HepG2 (cell line): ENCODE measurements around the gene TUBA4A. TPM values are rescaled to one million over a fixed set of nuclear protein-coding genes. Genes with fewer than 3 reads are reported as not detected.

Experiments used
- AHR ChIP-seq: IDR thresholded peaks from 2 replicates; pipeline ENCODE4 v1.6.1; 2018; ENCODE audit warnings: missing genetic modification reagents, missing compliant biosample characterization
- ATF7-NPFF ChIP-seq: sonication (generic); formaldehyde crosslinking; IDR thresholded peaks from 2 replicates; pipeline ENCODE4 v1.8.1; 2023; ENCODE audit warnings: mild to moderate bottlenecking, low read depth, missing genetic modification reagents, moderate library complexity
- BRCA1 ChIP-seq: sonication (generic); formaldehyde crosslinking; IDR thresholded peaks from 2 replicates; pipeline ENCODE4 v1.4.0; 2020; ENCODE audit warnings: missing genetic modification reagents
- CC2D1A ChIP-seq: sonication (generic); formaldehyde crosslinking; IDR thresholded peaks from 2 replicates; pipeline ENCODE4 v1.8.1; 2023; ENCODE audit warnings: mild to moderate bottlenecking, missing genetic modification reagents
- CREM ChIP-seq, 2 experiments: sonication (generic) in 1 of 2; formaldehyde crosslinking in 1 of 2; IDR thresholded peaks; 2 replicates each; pipeline versions ENCODE4 v1.4.0 to v1.6.1; 2016 to 2020; ENCODE audit warnings: antibody characterized with exemption in 1 of 2, mild to moderate bottlenecking in 1 of 2, missing genetic modification reagents in 1 of 2
- ERF ChIP-seq: IDR thresholded peaks from 2 replicates; pipeline ENCODE4 v1.6.1; 2018; ENCODE audit warnings: missing biosample characterization, missing genetic modification reagents
- ETV6 ChIP-seq: sonication (generic); formaldehyde crosslinking; conservative IDR thresholded peaks from 2 replicates; pipeline ENCODE4 v1.4.0; 2020; ENCODE audit warnings: missing genetic modification reagents
- FOXA1 ChIP-seq, 2 experiments: fragments of 450-650 bp in 1 of 2; sonication (generic) in 1 of 2; formaldehyde crosslinking in 1 of 2; IDR thresholded peaks; 2 replicates each; pipeline versions ENCODE4 v1.4.0 to v1.6.1; 2016 to 2020; ENCODE audit warnings: missing genetic modification reagents in 1 of 2
- JUND ChIP-seq: sonication (generic); formaldehyde crosslinking; IDR thresholded peaks from 2 replicates; pipeline ENCODE4 v1.8.0; 2022; ENCODE audit warnings: mild to moderate bottlenecking, missing genetic modification reagents
- KDM1A ChIP-seq: IDR thresholded peaks from 2 replicates; pipeline ENCODE4 v1.6.1; 2016; ENCODE audit warnings: missing compliant biosample characterization
- MYC ChIP-seq: sonication (generic); formaldehyde crosslinking; IDR thresholded peaks from 2 replicates; pipeline ENCODE4 v1.9.0; 2021; ENCODE audit warnings: missing genetic modification reagents, borderline replicate concordance
- NFKB2 ChIP-seq: sonication (generic); formaldehyde crosslinking; IDR thresholded peaks from 2 replicates; pipeline ENCODE4 v1.4.0; 2020; ENCODE audit warnings: missing genetic modification reagents, borderline replicate concordance
- PRMT3 ChIP-seq: sonication (generic); formaldehyde crosslinking; IDR thresholded peaks from 2 replicates; pipeline ENCODE4 v1.8.1; 2022; ENCODE audit warnings: low read depth, mild to moderate bottlenecking, moderate library complexity, missing genetic modification reagents, borderline replicate concordance
- RBAK ChIP-seq: sonication (generic); formaldehyde crosslinking; IDR thresholded peaks from 2 replicates; pipeline ENCODE4 v1.5.1; 2020; ENCODE audit warnings: mild to moderate bottlenecking, missing genetic modification reagents
- SALL2 ChIP-seq: sonication (generic); formaldehyde crosslinking; IDR thresholded peaks from 2 replicates; pipeline ENCODE4 v1.8.1; 2023; ENCODE audit warnings: mild to moderate bottlenecking, missing genetic modification reagents, inconsistent platforms
- U2AF2 ChIP-seq: fragments of 200-400 bp; formaldehyde crosslinking; IDR thresholded peaks from 2 replicates; pipeline ENCODE4 v1.6.1; 2017; ENCODE audit warnings: low read depth, mild to moderate bottlenecking, low read length
- ZKSCAN5 ChIP-seq: sonication (generic); formaldehyde crosslinking; IDR thresholded peaks from 2 replicates; pipeline ENCODE4 v1.5.1; 2020; ENCODE audit warnings: mild to moderate bottlenecking, missing genetic modification reagents
- ZNF143 ChIP-seq: sonication (generic); formaldehyde crosslinking; IDR thresholded peaks from 2 replicates; pipeline ENCODE4 v1.4.0; 2020; ENCODE audit warnings: missing genetic modification reagents
- ZNF543 ChIP-seq: sonication (generic); formaldehyde crosslinking; IDR thresholded peaks from 2 replicates; pipeline ENCODE4 v1.4.0; 2020; ENCODE audit warnings: mild to moderate bottlenecking, missing genetic modification reagents
- ZNF567 ChIP-seq: sonication (generic); formaldehyde crosslinking; IDR thresholded peaks from 2 replicates; pipeline ENCODE4 v1.8.1; 2023; ENCODE audit warnings: mild to moderate bottlenecking, missing genetic modification reagents, borderline replicate concordance
- ZNF572 ChIP-seq: sonication (generic); formaldehyde crosslinking; IDR thresholded peaks from 2 replicates; pipeline ENCODE4 v1.5.1; 2020; ENCODE audit warnings: mild to moderate bottlenecking, missing genetic modification reagents
- ZNF724P ChIP-seq: sonication (generic); formaldehyde crosslinking; IDR thresholded peaks from 2 replicates; pipeline ENCODE4 v1.8.0; 2022; ENCODE audit warnings: missing genetic modification reagents, borderline replicate concordance
- polyA plus RNA-seq, 8 experiments: library from polyadenylated mRNA; depleted of rRNA in 3 of 8; stranded (reverse) in 7 of 8; unstranded in 1 of 8; fragments of >200 nt; fragmentation: Illumina TruSeq in 4 of 8; extraction: Trizol in 4 of 8; gene quantifications; 2 replicates each; pipeline versions ENCODE4 v1.2.1 to v1.2.3, GENCODE V29; 2011 to 2016; ENCODE audit warnings: low read depth in 4 of 8, missing spikeins in 1 of 8, mixed read lengths in 1 of 8; ENCODE audit not compliant: insufficient read depth in 1 of 8
- total RNA-seq, 5 experiments: library from RNA; depleted of rRNA; stranded (reverse); fragments of >200 nt; fragmentation: Illumina TruSeq; extraction: Trizol; gene quantifications; 2 replicates each; pipeline ENCODE4 v1.2.3, GENCODE V29; 2016; ENCODE audit warnings: low read depth in 1 of 5
- TF ChIP-seq, protein P1 (sequence below): sonication (generic); formaldehyde crosslinking; IDR thresholded peaks from 2 replicates; pipeline ENCODE4 v1.5.0; 2020; ENCODE audit warnings: mild to moderate bottlenecking, missing genetic modification reagents
- TF ChIP-seq, protein P2 (sequence below), 2 experiments: sonication (generic) in 1 of 2; formaldehyde crosslinking in 1 of 2; IDR thresholded peaks; 2 replicates each; pipeline versions ENCODE4 v1.5.1 to v1.6.1; 2011 to 2020; ENCODE audit warnings: borderline replicate concordance in 1 of 2, low read depth in 1 of 2, low read length in 1 of 2, mild to moderate bottlenecking in 1 of 2, missing genetic modification reagents in 1 of 2, moderate library complexity in 1 of 2
- TF ChIP-seq, protein P3 (sequence below): sonication (generic); formaldehyde crosslinking; IDR thresholded peaks from 2 replicates; pipeline ENCODE4 v1.4.0; 2020; ENCODE audit warnings: missing genetic modification reagents

Gene TUBA4A
- total and polyA plus RNA-seq, 2 of the 13 experiments (the other 11 are each of a cell fraction or from before 2014, with no cell fraction given): 1.3 to 12.7 TPM

DNA sequence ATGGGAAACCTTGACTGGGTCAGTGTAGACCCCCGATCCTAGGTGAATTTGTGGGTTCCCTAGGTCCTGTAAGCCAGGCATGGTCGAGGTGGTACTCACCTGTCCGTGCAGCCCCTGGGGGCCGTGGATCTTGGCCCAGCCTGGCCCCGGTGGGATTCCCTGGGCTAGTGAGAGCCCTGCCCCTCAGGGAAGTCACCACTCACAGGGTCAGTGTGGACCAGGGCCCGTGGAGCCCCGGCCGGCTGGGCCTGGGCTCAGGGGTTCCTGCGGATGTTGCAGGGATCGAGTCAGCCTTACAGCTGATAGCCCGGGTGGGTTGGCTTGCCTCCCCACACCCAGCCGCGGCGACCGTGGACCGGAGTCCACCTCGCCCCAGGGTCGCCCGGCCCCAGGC is 24.8 kb downstream of the TUBA4A start (continued):
- TF ChIP-seq AHR (CRISPR knock-in tag) (no peak), FOXA1 (IDR thresholded peaks at IDR 0.05) (no peak), FOXA1 (CRISPR knock-in tag; IDR thresholded peaks at IDR 0.05) (no peak), BRCA1 (CRISPR knock-in tag) (no peak), PRMT3 (no peak), ZNF572 (0 out of 2 replicates have a peak, but pooled peaks have one; percentile 79), ZNF143 (no peak), JUND (CRISPR knock-in tag) (0 out of 2 replicates have a peak, but pooled peaks have one; percentile 9), RBAK (CRISPR knock-in tag) (no peak), ERF (CRISPR knock-in tag) (no peak), ZNF567 (CRISPR knock-in tag) (no peak), ZNF543 (CRISPR knock-in tag) (no peak), CREM (IDR thresholded peaks at IDR 0.05) (no peak), CREM (CRISPR knock-in tag; IDR thresholded peaks at IDR 0.05) (no peak), MYC (CRISPR knock-in tag) (no peak), SALL2 (no peak), ETV6 (CRISPR knock-in tag) (0 out of 2 replicates have a peak, but pooled peaks have one; percentile 32), U2AF2 (no peak), CC2D1A (CRISPR knock-in tag) (0 out of 2 replicates have a peak, but pooled peaks have one; percentile 44), KDM1A (CRISPR knock-in tag) (no peak), ATF7-NPFF (CRISPR knock-in tag) (no peak), ZKSCAN5 (CRISPR knock-in tag) (0 out of 2 replicates have a peak, but pooled peaks have one; percentile 36), NFKB2 (no peak), ZNF724P (no peak)
- TF ChIP-seq, protein P1, sequence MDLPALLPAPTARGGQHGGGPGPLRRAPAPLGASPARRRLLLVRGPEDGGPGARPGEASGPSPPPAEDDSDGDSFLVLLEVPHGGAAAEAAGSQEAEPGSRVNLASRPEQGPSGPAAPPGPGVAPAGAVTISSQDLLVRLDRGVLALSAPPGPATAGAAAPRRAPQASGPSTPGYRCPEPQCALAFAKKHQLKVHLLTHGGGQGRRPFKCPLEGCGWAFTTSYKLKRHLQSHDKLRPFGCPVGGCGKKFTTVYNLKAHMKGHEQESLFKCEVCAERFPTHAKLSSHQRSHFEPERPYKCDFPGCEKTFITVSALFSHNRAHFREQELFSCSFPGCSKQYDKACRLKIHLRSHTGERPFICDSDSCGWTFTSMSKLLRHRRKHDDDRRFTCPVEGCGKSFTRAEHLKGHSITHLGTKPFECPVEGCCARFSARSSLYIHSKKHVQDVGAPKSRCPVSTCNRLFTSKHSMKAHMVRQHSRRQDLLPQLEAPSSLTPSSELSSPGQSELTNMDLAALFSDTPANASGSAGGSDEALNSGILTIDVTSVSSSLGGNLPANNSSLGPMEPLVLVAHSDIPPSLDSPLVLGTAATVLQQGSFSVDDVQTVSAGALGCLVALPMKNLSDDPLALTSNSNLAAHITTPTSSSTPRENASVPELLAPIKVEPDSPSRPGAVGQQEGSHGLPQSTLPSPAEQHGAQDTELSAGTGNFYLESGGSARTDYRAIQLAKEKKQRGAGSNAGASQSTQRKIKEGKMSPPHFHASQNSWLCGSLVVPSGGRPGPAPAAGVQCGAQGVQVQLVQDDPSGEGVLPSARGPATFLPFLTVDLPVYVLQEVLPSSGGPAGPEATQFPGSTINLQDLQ (CRISPR knock-in tag): peak; percentile 69; the same call in 1 of the 2 replicates
- TF ChIP-seq, protein P2, sequence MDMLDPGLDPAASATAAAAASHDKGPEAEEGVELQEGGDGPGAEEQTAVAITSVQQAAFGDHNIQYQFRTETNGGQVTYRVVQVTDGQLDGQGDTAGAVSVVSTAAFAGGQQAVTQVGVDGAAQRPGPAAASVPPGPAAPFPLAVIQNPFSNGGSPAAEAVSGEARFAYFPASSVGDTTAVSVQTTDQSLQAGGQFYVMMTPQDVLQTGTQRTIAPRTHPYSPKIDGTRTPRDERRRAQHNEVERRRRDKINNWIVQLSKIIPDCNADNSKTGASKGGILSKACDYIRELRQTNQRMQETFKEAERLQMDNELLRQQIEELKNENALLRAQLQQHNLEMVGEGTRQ (IDR thresholded peaks at IDR 0.05; ENCODE audit: low read depth, low read length): no peak
- TF ChIP-seq, protein P2 (CRISPR knock-in tag; IDR thresholded peaks at IDR 0.05; ENCODE audit: borderline replicate concordance): peak; percentile 13; the same call in 1 of the 2 replicates
- TF ChIP-seq, protein P3, sequence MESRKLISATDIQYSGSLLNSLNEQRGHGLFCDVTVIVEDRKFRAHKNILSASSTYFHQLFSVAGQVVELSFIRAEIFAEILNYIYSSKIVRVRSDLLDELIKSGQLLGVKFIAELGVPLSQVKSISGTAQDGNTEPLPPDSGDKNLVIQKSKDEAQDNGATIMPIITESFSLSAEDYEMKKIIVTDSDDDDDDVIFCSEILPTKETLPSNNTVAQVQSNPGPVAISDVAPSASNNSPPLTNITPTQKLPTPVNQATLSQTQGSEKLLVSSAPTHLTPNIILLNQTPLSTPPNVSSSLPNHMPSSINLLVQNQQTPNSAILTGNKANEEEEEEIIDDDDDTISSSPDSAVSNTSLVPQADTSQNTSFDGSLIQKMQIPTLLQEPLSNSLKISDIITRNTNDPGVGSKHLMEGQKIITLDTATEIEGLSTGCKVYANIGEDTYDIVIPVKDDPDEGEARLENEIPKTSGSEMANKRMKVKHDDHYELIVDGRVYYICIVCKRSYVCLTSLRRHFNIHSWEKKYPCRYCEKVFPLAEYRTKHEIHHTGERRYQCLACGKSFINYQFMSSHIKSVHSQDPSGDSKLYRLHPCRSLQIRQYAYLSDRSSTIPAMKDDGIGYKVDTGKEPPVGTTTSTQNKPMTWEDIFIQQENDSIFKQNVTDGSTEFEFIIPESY (CRISPR knock-in tag): no peak
